Measurements from ENCODE around the gene YIPF4. TPM values are rescaled to one million over a fixed set of nuclear protein-coding genes. Genes with fewer than 3 reads are reported as not detected.
A peak's percentile ranks its signal among the peaks of the same experiment; 100 is the strongest.

Gene YIPF4
- total and polyA plus RNA-seq, 2 of the 8 experiments (the other 6 are each of a cell fraction or from before 2014, with no cell fraction given) = 2.9 to 21.4 TPM

DNA sequence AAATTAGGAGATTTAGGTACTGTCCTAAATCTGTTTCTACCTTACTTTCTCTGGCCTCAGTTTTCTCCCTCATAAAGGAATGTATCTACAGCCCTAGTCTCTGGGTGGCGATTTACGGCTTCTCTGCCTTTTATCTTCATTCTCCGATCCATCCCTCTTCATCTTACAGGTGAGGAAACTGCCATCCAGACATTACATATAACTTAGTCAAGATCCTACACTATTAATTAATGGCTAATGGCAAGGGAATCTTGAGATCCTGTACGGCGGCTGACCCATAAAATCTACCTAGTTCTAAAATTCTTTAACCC, 386 bp upstream of the YIPF4 start:
- no peak overlapping the region for H3K18ac ChIP-seq (ENCODE audit: extremely low read depth, low read length)
- 0 out of 2 replicates have a peak overlapping the region, but pooled peaks have one; percentile 9 for H2AFZ ChIP-seq (ENCODE audit: low read length)
- H3K9ac ChIP-seq (replicated peaks in 1 of 4; ENCODE audit: extremely low read depth in 1 of 4, low read depth in 3 of 4, low read length in 3 of 4) = peak overlapping the region; percentile 50 to 84 (median 72); a peak in 5 of 7 replicates
- H4K8ac ChIP-seq (ENCODE audit: extremely low read depth, insufficient read depth, low read length) = no peak overlapping the region
- no peak overlapping the region for H2BK120ac ChIP-seq (replicated peaks; ENCODE audit: low read depth, low read length)
- peaks cover 0 to 12% of the 10 kb centered on the region in 2 experiments; a peak in 2 of 4 replicates for H3K79me2 ChIP-seq (ENCODE audit: control insufficient read depth in 1 of 2, insufficient read depth in 2 of 2, low read length in 2 of 2)
- H3K27ac ChIP-seq (ENCODE audit: low read depth, low read length) = 0 out of 2 replicates have a peak overlapping the region, but pooled peaks have one; percentile 71
- POLR2A ChIA-PET (ENCODE audit: partially characterized antibody) = interaction anchor here (0.6 kb wide), 1 partner anchor 90 kb away, joined by 3 read pairs; no protein-coding TSS in a partner anchor
- FAIRE-seq (no peak), DNase-seq (ENCODE audit: low read depth in 1 of 2, low spot score in 2 of 2) (no peak)
- no peak overlapping the region for H4K91ac ChIP-seq (replicated peaks; ENCODE audit: insufficient read length, low read length)
- no peak overlapping the region for H3K14ac ChIP-seq (ENCODE audit: insufficient read length)
- H3K36me3 ChIP-seq (ENCODE audit: control insufficient read depth in 2 of 4, insufficient read depth in 4 of 4, low read length in 3 of 4) = no peaks in the 10 kb centered on the region
- peak overlapping the region; percentile 90 to 96 (median 94) for H3K4me3 ChIP-seq (ENCODE audit: extremely low read depth in 1 of 4, insufficient read depth in 2 of 4, low read depth in 3 of 4, low read length in 4 of 4)
- no peak overlapping the region for H2BK5ac ChIP-seq (ENCODE audit: low read depth, low read length)
- CTCF ChIA-PET (ENCODE audit: partially characterized antibody) = interaction anchor here (0.7 kb wide), 1 partner anchor 29 kb away, joined by 3 read pairs; no protein-coding TSS in a partner anchor
- TF ChIP-seq SRF (IDR thresholded peaks at IDR 0.05; ENCODE audit: low read depth, low read length) = no peak
- TF ChIP-seq BACH1 (IDR thresholded peaks at IDR 0.05; ENCODE audit: low read length) = no peak
- no peak for TF ChIP-seq TAF7 (optimal IDR thresholded peaks at IDR 0.05; ENCODE audit: borderline replicate concordance, low read depth, low read length)
- no peak for TF ChIP-seq POU5F1 (IDR thresholded peaks at IDR 0.05; ENCODE audit: low read depth, low read length)
- no peak for TF ChIP-seq KDM1A (IDR thresholded peaks at IDR 0.05; ENCODE audit: borderline replicate concordance, low read length)
- TF ChIP-seq RXRA (IDR thresholded peaks at IDR 0.05; ENCODE audit: insufficient read depth, low read depth, low read length) = no peak
- no peak for TF ChIP-seq RBBP5 (IDR thresholded peaks at IDR 0.05; ENCODE audit: borderline replicate concordance, low read depth, low read length)
- no peak for TF ChIP-seq SP4 (IDR thresholded peaks at IDR 0.05; ENCODE audit: low read length)
- TF ChIP-seq MAFK (IDR thresholded peaks at IDR 0.05; ENCODE audit: low read depth, low read length) = no peak
- TF ChIP-seq PHF8 (conservative IDR thresholded peaks at IDR 0.05; ENCODE audit: low read depth, low read length) = no peak
- no peak for TF ChIP-seq TEAD4 (IDR thresholded peaks at IDR 0.05; ENCODE audit: low read depth, low read length)
- TF ChIP-seq HDAC6 (IDR thresholded peaks at IDR 0.05; ENCODE audit: low read depth, low read length) = no peak
- TF ChIP-seq SP1 (IDR thresholded peaks at IDR 0.05; ENCODE audit: low read depth, low read length) = no peak
- 66% methylated on average over 5 of the region's 5 CpGs; no CpG with 5 or more reads in 1 of the 2 experiments for WGBS, 2 experiments (ENCODE audit: extremely low coverage in 1 of 2, insufficient coverage in 1 of 2, insufficient read length in 1 of 2, insufficient replicate concordance in 2 of 2, low coverage in 1 of 2, low lambda C conversion rate in 2 of 2, missing lambda C conversion rate in 1 of 2)
- H4K20me1 ChIP-seq (replicated peaks in 1 of 2; ENCODE audit: control insufficient read depth in 1 of 2, insufficient read depth in 2 of 2, low read length in 2 of 2) = no peaks in the 10 kb centered on the region
- no peak overlapping the region for H2BK15ac ChIP-seq (ENCODE audit: low read length)
- H4K5ac ChIP-seq (ENCODE audit: insufficient read length, low read depth, low read length) = no peak overlapping the region
- H3K4me1 ChIP-seq (replicated peaks in 1 of 4; ENCODE audit: control insufficient read depth in 3 of 4, insufficient read depth in 4 of 4, low read length in 3 of 4) = peaks cover 0 to 2% (median 0%) of the 10 kb centered on the region in 4 experiments; a peak in 2 of 7 replicates
- H3K23ac ChIP-seq (ENCODE audit: insufficient read length) = no peak overlapping the region
- no peak overlapping the region for H2BK20ac ChIP-seq (ENCODE audit: low read length)
- H3K9me3 ChIP-seq (ENCODE audit: insufficient read depth in 2 of 2, low read depth in 1 of 2, low read length in 1 of 2) = no peaks in the 10 kb centered on the region
- H3K4me2 ChIP-seq (ENCODE audit: insufficient read depth in 1 of 2, low read depth in 2 of 2, low read length in 2 of 2) = peak overlapping the region; percentile 23 to 76
- no peaks in the 10 kb centered on the region; the same call in 1 of the 2 replicates for H3K79me1 ChIP-seq (ENCODE audit: low read depth, low read length)
- peaks cover 4% of the 10 kb centered on the region; the same call in 1 of the 2 replicates for H3K23me2 ChIP-seq (ENCODE audit: low read depth, low read length)
- no peak overlapping the region for H3K4ac ChIP-seq (replicated peaks; ENCODE audit: insufficient read length, low read depth, low read length)
- no peaks in the 10 kb centered on the region for H3K27me3 ChIP-seq (replicated peaks in 1 of 4; ENCODE audit: control insufficient read depth in 3 of 4, extremely low read depth in 1 of 4, insufficient read depth in 3 of 4, low read length in 3 of 4)
- no peak overlapping the region for H2BK12ac ChIP-seq (ENCODE audit: low read depth, low read length)
- no peak overlapping the region for H2AK5ac ChIP-seq (ENCODE audit: low read depth, low read length)
- H3K56ac ChIP-seq (replicated peaks; ENCODE audit: insufficient read length, low read depth, low read length) = no peak overlapping the region

Data from H1 (cell line).